Endothelial cell of umbilical vein (primary cell): ENCODE measurements around the gene HFE. TPM values are rescaled to one million over a fixed set of nuclear protein-coding genes. Genes with fewer than 3 reads are reported as not detected.

ENCODE experiments used
- BruUV-seq: library from RNA; stranded (reverse); fragments of 400-500 nt; replicated peaks from 2 replicates; lab custom pipeline; 2021; lab: Mats Ljungman, UMichigan
- CTCF ChIA-PET: fragments of 300-600, 350-600 bp; sonication (Branson Sonifier 250); formaldehyde crosslinking; loops from one replicate; lab custom pipeline; 2021; ENCODE audit warnings: antibody characterized with exemption, inconsistent platforms; lab: Charles Lee
- POLR2A ChIA-PET: fragments of 300-600, 350-600 bp; sonication (Branson Sonifier 250); formaldehyde crosslinking; loops from one replicate; lab custom pipeline; 2021; ENCODE audit warnings: antibody characterized with exemption, inconsistent platforms; lab: Charles Lee
- DNase-seq: peaks from one replicate; pipeline ENCODE4 v3.0.0-alpha.2; 2011; ENCODE audit warnings: low read depth, low spot score
- FAIRE-seq: peaks from 2 replicates; lab custom pipeline; 2011; peaks lifted over from hg19 to GRCh38; lab: Jason Lieb, UNC
- H2AFZ ChIP-seq: 2 replicates; pipeline ENCODE4 v1.6.0; 2012; ENCODE audit warnings: low read depth, low read length, control low read depth, inconsistent platforms
- H3K27ac ChIP-seq: 2 replicates; pipeline ENCODE4 v1.5.1; 2011; ENCODE audit warnings: low read depth, mild to moderate bottlenecking, control low read depth, low read length, moderate library complexity; ENCODE audit not compliant: insufficient read depth
- H3K27me3 ChIP-seq, 2 experiments: 2 replicates each; pipeline versions ENCODE4 v1.6.0 to v1.6.1; 2011; ENCODE audit warnings: low read length in 2 of 2, mixed read lengths in 1 of 2; ENCODE audit not compliant: control insufficient read depth in 2 of 2, insufficient read depth in 2 of 2
- H3K36me3 ChIP-seq, 2 experiments: 2 replicates in 1 of 2; 3 replicates in 1 of 2; pipeline ENCODE4 v1.5.1; 2011; ENCODE audit warnings: low read length in 2 of 2, mild to moderate bottlenecking in 1 of 2, moderate library complexity in 1 of 2; ENCODE audit not compliant: control insufficient read depth in 2 of 2, insufficient read depth in 2 of 2; ENCODE audit errors: extremely low read depth in 1 of 2
- H3K4me1 ChIP-seq: 3 replicates; pipeline ENCODE4 v1.5.1; 2011; ENCODE audit warnings: mild to moderate bottlenecking, low read length; ENCODE audit not compliant: control insufficient read depth, insufficient read depth; ENCODE audit errors: extremely low read depth
- H3K4me2 ChIP-seq: 2 replicates; pipeline ENCODE4 v1.6.1; 2011; ENCODE audit warnings: low read length, control low read depth, mixed read lengths; ENCODE audit not compliant: insufficient read depth
- H3K4me3 ChIP-seq, 3 experiments: fragments of 200-600 bp in 1 of 3; sonication (generic), shearing (Covaris generic) in 1 of 3; replicated peaks in 1 of 3; 2 replicates each; pipeline ENCODE4 v1.5.1; 2011 to 2016; ENCODE audit warnings: control low read depth in 3 of 3, low read length in 3 of 3, mild to moderate bottlenecking in 2 of 3, inconsistent platforms in 1 of 3, low read depth in 1 of 3, moderate library complexity in 1 of 3; ENCODE audit not compliant: insufficient read depth in 1 of 3
- H3K79me2 ChIP-seq: 2 replicates; pipeline ENCODE4 v1.6.0; 2012; ENCODE audit warnings: low read length, inconsistent platforms; ENCODE audit not compliant: control insufficient read depth, insufficient read depth
- H3K9ac ChIP-seq: replicated peaks from 2 replicates; pipeline ENCODE3; 2011; ENCODE audit warnings: low read length, control low read depth; ENCODE audit not compliant: insufficient read depth; ENCODE audit errors: extremely low read depth
- H3K9me1 ChIP-seq: replicated peaks from 3 replicates; pipeline ENCODE4 v1.6.0; 2011; ENCODE audit warnings: mild to moderate bottlenecking, low read length; ENCODE audit not compliant: control insufficient read depth, insufficient read depth; ENCODE audit errors: extremely low read depth
- H3K9me3 ChIP-seq: replicated peaks from 2 replicates; pipeline ENCODE4 v1.5.1; 2012; ENCODE audit warnings: low read length, inconsistent platforms; ENCODE audit not compliant: control insufficient read depth, insufficient read depth
- H4K20me1 ChIP-seq: replicated peaks from 2 replicates; pipeline ENCODE3; 2011; ENCODE audit warnings: mild to moderate bottlenecking, low read length; ENCODE audit not compliant: control insufficient read depth, insufficient read depth; ENCODE audit errors: extremely low read depth
- GATA2 ChIP-seq: IDR thresholded peaks from 2 replicates; pipeline ENCODE4 v1.7.0; 2011; ENCODE audit warnings: low read depth, mild to moderate bottlenecking, moderate library complexity, mixed read lengths, low read length; ENCODE audit not compliant: insufficient read length, insufficient read depth
- dilution Hi-C: fragments of 300-500 bp; cut with MboI; formaldehyde crosslinking; loops from one replicate; pipeline ENCODE4 v1.15.0; 2019; ENCODE audit warnings: low sequenced_read_pairs; ENCODE audit not compliant: extremely low pct_ligation_motif_present
- intact Hi-C: fragments of 100-400 bp; cut with micrococcal nuclease; formaldehyde crosslinking; loops from one replicate; pipeline ENCODE4 v1.10.0; 2022
- polyA plus RNA-seq, 4 experiments: library from polyadenylated mRNA; depleted of rRNA in 3 of 4; stranded (reverse) in 3 of 4; unstranded in 1 of 4; fragments of >200 nt; gene quantifications; 2 replicates each; pipeline versions ENCODE4 v1.2.1 to v1.2.3, GENCODE V29; 2011 to 2012; ENCODE audit warnings: missing spikeins in 1 of 4
- total RNA-seq: library from RNA; stranded (reverse); gene quantifications from 2 replicates; pipeline ENCODE4 v1.2.3, GENCODE V29; 2021
- TF ChIP-seq, protein P1 (sequence below), 2 donors: IDR thresholded peaks; 1 replicate in 1 of 2; 2 replicates in 1 of 2; pipeline ENCODE4 v1.5.1; 2011; ENCODE audit warnings: low read length in 2 of 2, mild to moderate bottlenecking in 2 of 2, moderate library complexity in 2 of 2, control low read depth in 1 of 2, inconsistent platforms in 1 of 2, low read depth in 1 of 2; ENCODE audit not compliant: insufficient read depth in 1 of 2; ENCODE audit errors: extremely low read depth in 1 of 2

The HFE gene
- total and polyA plus RNA-seq, 2 donors (not counting 3 experiments of a cell fraction or from before 2014, with no cell fraction given) = 6.3 to 8.1 TPM

DNA sequence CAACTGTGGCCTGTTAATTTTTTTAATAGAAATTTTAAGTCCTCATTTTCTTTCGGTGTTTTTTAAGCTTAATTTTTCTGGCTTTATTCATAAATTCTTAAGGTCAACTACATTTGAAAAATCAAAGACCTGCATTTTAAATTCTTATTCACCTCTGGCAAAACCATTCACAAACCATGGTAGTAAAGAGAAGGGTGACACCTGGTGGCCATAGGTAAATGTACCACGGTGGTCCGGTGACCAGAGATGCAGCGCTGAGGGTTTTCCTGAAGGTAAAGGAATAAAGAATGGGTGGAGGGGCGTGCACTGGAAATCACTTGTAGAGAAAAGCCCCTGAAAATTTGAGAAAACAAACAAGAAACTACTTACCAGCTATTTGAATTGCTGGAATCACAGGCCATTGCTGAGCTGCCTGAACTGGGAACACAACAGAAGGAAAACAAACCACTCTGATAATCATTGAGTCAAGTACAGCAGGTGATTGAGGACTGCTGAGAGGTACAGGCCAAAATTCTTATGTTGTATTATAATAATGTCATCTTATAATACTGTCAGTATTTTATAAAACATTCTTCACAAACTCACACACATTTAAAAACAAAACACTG lies 10.1 kb downstream of the HFE start:
- Histone ChIP-seq H3K4me2 (no peak overlapping the region), H3K9me1 (no peaks in the 10 kb centered on the region), H3K9me3 (no peaks in the 10 kb centered on the region), H3K27me3 (peaks cover 0 to 4% of the 10 kb centered on the region in 2 experiments), H4K20me1 (no peaks in the 10 kb centered on the region), H3K79me2 (no peaks in the 10 kb centered on the region), H2AFZ (no peak overlapping the region), H3K4me1 (peaks cover under 1% of the 10 kb centered on the region), H3K4me3 (no peak overlapping the region), H3K27ac (no peak overlapping the region), H3K36me3 (no peaks in the 10 kb centered on the region), H3K9ac (no peak overlapping the region)
- dilution Hi-C loops (no loop called here), intact Hi-C loops (loop anchor here (1.0 kb wide), 2 partner anchors 31 to 71 kb away; no protein-coding TSS in a partner anchor)
- TF ChIP-seq, protein P1, sequence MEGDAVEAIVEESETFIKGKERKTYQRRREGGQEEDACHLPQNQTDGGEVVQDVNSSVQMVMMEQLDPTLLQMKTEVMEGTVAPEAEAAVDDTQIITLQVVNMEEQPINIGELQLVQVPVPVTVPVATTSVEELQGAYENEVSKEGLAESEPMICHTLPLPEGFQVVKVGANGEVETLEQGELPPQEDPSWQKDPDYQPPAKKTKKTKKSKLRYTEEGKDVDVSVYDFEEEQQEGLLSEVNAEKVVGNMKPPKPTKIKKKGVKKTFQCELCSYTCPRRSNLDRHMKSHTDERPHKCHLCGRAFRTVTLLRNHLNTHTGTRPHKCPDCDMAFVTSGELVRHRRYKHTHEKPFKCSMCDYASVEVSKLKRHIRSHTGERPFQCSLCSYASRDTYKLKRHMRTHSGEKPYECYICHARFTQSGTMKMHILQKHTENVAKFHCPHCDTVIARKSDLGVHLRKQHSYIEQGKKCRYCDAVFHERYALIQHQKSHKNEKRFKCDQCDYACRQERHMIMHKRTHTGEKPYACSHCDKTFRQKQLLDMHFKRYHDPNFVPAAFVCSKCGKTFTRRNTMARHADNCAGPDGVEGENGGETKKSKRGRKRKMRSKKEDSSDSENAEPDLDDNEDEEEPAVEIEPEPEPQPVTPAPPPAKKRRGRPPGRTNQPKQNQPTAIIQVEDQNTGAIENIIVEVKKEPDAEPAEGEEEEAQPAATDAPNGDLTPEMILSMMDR (IDR thresholded peaks at IDR 0.05; ENCODE audit: extremely low read depth in 1 of 2, insufficient read depth in 1 of 2, low read depth in 1 of 2, low read length in 2 of 2) = peak; percentile 59
- TF ChIP-seq GATA2 = no peak
- ChIA-PET POLR2A (no interaction called here), CTCF (interaction anchor here (0.9 to 9.0 kb wide), 10 partner anchors 10 to 76 kb away, joined by 3 to 202 read pairs (median 4); partner anchors contain the start of gene HFE)
- peak; percentile 66 for DNase-seq
- no TSS peak for BruUV-seq
- peak; percentile 86 for FAIRE-seq
